ENCODE results near the gene HAS3.

Gene HAS3

DNA sequence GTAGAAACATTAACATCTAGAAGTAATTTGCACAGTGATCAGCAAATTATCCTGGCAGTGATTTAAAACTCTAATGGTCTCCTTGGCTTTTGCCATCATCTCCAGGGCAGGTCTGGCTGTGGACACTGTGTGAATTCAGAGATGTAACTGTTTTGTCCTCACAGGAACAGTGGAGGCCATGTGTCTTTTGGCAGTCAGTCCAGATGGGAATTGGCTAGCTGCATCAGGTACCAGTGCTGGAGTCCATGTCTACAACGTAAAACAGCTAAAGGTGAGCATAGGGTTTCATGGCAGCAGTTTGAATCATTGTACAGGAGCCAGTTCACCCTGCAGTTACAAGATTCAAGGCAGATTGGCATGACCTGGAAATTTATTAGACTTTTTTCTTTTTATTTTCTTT is 54.7 kb downstream of the HAS3 start:
- no peaks in the 10 kb centered on the region for H3K27me3 ChIP-seq (ENCODE audit: insufficient read depth, poor library complexity, severe bottlenecking)
- H3K27ac ChIP-seq (replicated peaks): no peak overlapping the region
- DNase-seq (ENCODE audit: low read depth in 1 of 2, low spot score in 1 of 2): no peak
- H3K4me3 ChIP-seq (replicated peaks; ENCODE audit: insufficient read depth, low read length): no peak overlapping the region
- no peak for TF ChIP-seq GABPA (IDR thresholded peaks at IDR 0.05; ENCODE audit: low read depth)
- TF ChIP-seq SPI1 (IDR thresholded peaks at IDR 0.05; ENCODE audit: borderline replicate concordance, low read depth): no peak
- TF ChIP-seq, protein P1, sequence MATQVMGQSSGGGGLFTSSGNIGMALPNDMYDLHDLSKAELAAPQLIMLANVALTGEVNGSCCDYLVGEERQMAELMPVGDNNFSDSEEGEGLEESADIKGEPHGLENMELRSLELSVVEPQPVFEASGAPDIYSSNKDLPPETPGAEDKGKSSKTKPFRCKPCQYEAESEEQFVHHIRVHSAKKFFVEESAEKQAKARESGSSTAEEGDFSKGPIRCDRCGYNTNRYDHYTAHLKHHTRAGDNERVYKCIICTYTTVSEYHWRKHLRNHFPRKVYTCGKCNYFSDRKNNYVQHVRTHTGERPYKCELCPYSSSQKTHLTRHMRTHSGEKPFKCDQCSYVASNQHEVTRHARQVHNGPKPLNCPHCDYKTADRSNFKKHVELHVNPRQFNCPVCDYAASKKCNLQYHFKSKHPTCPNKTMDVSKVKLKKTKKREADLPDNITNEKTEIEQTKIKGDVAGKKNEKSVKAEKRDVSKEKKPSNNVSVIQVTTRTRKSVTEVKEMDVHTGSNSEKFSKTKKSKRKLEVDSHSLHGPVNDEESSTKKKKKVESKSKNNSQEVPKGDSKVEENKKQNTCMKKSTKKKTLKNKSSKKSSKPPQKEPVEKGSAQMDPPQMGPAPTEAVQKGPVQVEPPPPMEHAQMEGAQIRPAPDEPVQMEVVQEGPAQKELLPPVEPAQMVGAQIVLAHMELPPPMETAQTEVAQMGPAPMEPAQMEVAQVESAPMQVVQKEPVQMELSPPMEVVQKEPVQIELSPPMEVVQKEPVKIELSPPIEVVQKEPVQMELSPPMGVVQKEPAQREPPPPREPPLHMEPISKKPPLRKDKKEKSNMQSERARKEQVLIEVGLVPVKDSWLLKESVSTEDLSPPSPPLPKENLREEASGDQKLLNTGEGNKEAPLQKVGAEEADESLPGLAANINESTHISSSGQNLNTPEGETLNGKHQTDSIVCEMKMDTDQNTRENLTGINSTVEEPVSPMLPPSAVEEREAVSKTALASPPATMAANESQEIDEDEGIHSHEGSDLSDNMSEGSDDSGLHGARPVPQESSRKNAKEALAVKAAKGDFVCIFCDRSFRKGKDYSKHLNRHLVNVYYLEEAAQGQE (IDR thresholded peaks at IDR 0.05; ENCODE audit: insufficient replicate concordance, low read depth): no peak
- no peak for TF ChIP-seq POLR2AphosphoS5 (IDR thresholded peaks at IDR 0.05; ENCODE audit: low read depth)
- no peak for TF ChIP-seq CTCF (IDR thresholded peaks at IDR 0.05; ENCODE audit: insufficient read depth, low read length)

DNA sequence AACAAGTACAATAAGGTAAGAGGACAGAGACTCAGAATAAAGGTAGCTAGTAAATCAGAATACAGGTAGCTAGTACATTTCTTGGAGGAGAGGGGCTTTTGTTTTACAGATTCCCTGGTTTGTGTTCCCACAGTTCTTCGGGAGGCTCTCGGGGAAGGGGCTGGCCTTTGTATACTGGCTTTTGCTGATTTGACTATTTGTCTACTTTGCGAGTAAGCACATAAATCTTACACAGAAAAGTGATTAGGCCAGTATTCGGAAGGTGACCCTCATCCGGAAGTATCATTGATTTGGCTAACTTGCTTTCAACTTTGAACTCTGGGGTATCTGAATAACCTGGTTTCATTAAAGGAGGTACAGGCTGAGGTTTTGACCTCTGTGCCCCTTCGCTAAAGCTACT is 60.1 kb downstream of the HAS3 start:
- TF ChIP-seq GABPA (IDR thresholded peaks at IDR 0.05; ENCODE audit: low read depth) (no peak), SPI1 (IDR thresholded peaks at IDR 0.05; ENCODE audit: borderline replicate concordance, low read depth) (no peak), POLR2AphosphoS5 (IDR thresholded peaks at IDR 0.05; ENCODE audit: low read depth) (no peak), CTCF (IDR thresholded peaks at IDR 0.05; ENCODE audit: insufficient read depth, low read length) (no peak)
- TF ChIP-seq, protein P1 (IDR thresholded peaks at IDR 0.05; ENCODE audit: insufficient replicate concordance, low read depth): no peak
- Histone ChIP-seq H3K27ac (replicated peaks) (no peak overlapping the region), H3K27me3 (ENCODE audit: insufficient read depth, poor library complexity, severe bottlenecking) (no peaks in the 10 kb centered on the region), H3K4me3 (replicated peaks; ENCODE audit: insufficient read depth, low read length) (no peak overlapping the region)
- DNase-seq (ENCODE audit: low read depth in 1 of 2, low spot score in 1 of 2): no peak

DNA sequence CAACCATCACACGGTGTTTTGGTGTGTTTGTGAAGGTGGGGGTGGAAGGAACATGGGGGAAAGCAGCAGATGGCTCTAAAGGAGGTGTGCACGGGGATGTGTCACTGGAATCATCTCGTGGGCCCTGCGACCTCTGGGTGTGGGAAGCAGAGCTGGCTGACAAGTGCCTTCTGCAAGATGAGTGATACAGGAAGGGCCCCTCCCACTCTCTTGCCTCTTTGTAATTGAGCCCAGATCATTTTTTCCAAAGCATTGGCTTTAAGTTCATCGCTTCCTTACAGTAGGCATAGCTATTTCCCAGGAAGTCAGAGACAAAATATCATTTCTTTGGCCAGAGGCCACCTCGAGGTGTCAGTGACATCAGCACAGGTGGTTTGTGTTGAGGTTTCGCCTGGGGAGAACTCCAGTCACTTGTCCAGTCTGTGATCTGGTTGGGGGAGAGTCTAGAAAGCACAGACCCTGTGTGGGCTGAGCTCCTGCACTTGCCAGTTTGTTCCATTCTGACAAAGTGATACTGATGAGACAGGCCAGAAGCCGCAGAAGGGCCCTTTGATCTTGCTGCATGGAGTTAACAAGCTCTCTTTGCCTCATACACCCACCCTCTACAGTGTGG is 60.9 kb downstream of the HAS3 start:
- no peak for DNase-seq (ENCODE audit: low read depth in 1 of 2, low spot score in 1 of 2)

More for the DNA sequence above, 60.9 kb downstream of the HAS3 start:
- TF ChIP-seq, protein P1 (IDR thresholded peaks at IDR 0.05; ENCODE audit: insufficient replicate concordance, low read depth): no peak
- TF ChIP-seq CTCF (IDR thresholded peaks at IDR 0.05; ENCODE audit: insufficient read depth, low read length): no peak
- TF ChIP-seq SPI1 (IDR thresholded peaks at IDR 0.05; ENCODE audit: borderline replicate concordance, low read depth): no peak
- TF ChIP-seq GABPA (IDR thresholded peaks at IDR 0.05; ENCODE audit: low read depth): no peak
- TF ChIP-seq POLR2AphosphoS5 (IDR thresholded peaks at IDR 0.05; ENCODE audit: low read depth): no peak
- Histone ChIP-seq H3K4me3 (replicated peaks; ENCODE audit: insufficient read depth, low read length) (no peak overlapping the region), H3K27me3 (ENCODE audit: insufficient read depth, poor library complexity, severe bottlenecking) (no peaks in the 10 kb centered on the region), H3K27ac (replicated peaks) (no peak overlapping the region)
